CD4-positive, alpha-beta memory T cell (primary cell): ENCODE results near the gene NAA25. TPM values are rescaled to one million over a fixed set of nuclear protein-coding genes. Genes with fewer than 3 reads are reported as not detected.
"Not testable (repeated sequence)": the region's sequence is repeated elsewhere in the genome, so short reads cannot be mapped to it uniquely, and the experiment has no call there.

Experiments
- CTCF ChIA-PET: fragments of 350-600 bp; sonication (Branson Sonifier 250); formaldehyde crosslinking; loops from one replicate; lab custom pipeline; 2021; ENCODE audit warnings: inconsistent platforms; ENCODE audit not compliant: partially characterized antibody; lab: Charles Lee
- POLR2A ChIA-PET: fragments of 350-600 bp; sonication (Branson Sonifier 250); formaldehyde crosslinking; loops from one replicate; lab custom pipeline; 2021; ENCODE audit not compliant: partially characterized antibody; lab: Charles Lee
- DNase-seq, 5 donors: peaks; one replicate each; pipeline versions ENCODE4 v3.0.0 to v3.0.0-alpha.2; 2020 to 2022; ENCODE audit warnings: mixed read lengths in 1 of 5
- H3K27ac ChIP-seq: one replicate; pipeline ENCODE4 v1.7.0; 2013; ENCODE audit warnings: low read depth, low read length
- H3K27me3 ChIP-seq: 2 replicates; pipeline ENCODE4 v1.7.0; 2013; ENCODE audit warnings: mild to moderate bottlenecking, low read length, moderate library complexity; ENCODE audit not compliant: insufficient read depth
- H3K36me3 ChIP-seq: 2 replicates; pipeline ENCODE4 v1.7.0; 2013; ENCODE audit warnings: mild to moderate bottlenecking, low read length, moderate library complexity; ENCODE audit not compliant: insufficient read depth
- H3K4me1 ChIP-seq: 2 replicates; pipeline ENCODE4 v1.7.0; 2013; ENCODE audit warnings: mild to moderate bottlenecking, low read length, moderate library complexity; ENCODE audit not compliant: insufficient read depth
- H3K4me3 ChIP-seq, 2 donors: one replicate each; pipeline ENCODE4 v1.7.0; 2013; ENCODE audit warnings: low read length in 2 of 2, mild to moderate bottlenecking in 1 of 2
- H3K9me3 ChIP-seq, 2 donors: one replicate each; pipeline ENCODE4 v1.7.0; 2013; ENCODE audit warnings: low read length in 2 of 2, control low read depth in 1 of 2; ENCODE audit not compliant: control insufficient read depth in 1 of 2
- H3K27ac Mint-ChIP-seq, 7 donors: one replicate each; pipeline ENCODE4 v1.8.0; 2020 to 2021; ENCODE audit warnings: mixed read lengths in 7 of 7, mild to moderate bottlenecking in 6 of 7, inconsistent platforms in 3 of 7, moderate library complexity in 3 of 7
- H3K27me3 Mint-ChIP-seq, 2 donors: one replicate each; pipeline ENCODE4 v1.8.0; 2020 to 2021; ENCODE audit warnings: mixed read lengths in 2 of 2
- H3K36me3 Mint-ChIP-seq, 2 donors: one replicate each; pipeline ENCODE4 v1.8.0; 2020 to 2021; ENCODE audit warnings: mixed read lengths in 2 of 2, inconsistent platforms in 1 of 2, mild to moderate bottlenecking in 1 of 2
- H3K4me1 Mint-ChIP-seq, 4 donors: one replicate each; pipeline ENCODE4 v1.8.0; 2020 to 2021; ENCODE audit warnings: mixed read lengths in 4 of 4, mild to moderate bottlenecking in 1 of 4
- H3K4me3 Mint-ChIP-seq, 8 donors: one replicate each; pipeline ENCODE4 v1.8.0; 2020 to 2021; ENCODE audit warnings: mixed read lengths in 8 of 8, mild to moderate bottlenecking in 7 of 8, moderate library complexity in 6 of 8, inconsistent platforms in 3 of 8
- H3K9me3 Mint-ChIP-seq, 8 donors: one replicate each; pipeline ENCODE4 v1.8.0; 2020 to 2021; ENCODE audit warnings: mixed read lengths in 8 of 8, mild to moderate bottlenecking in 5 of 8, inconsistent platforms in 3 of 8, moderate library complexity in 1 of 8
- intact Hi-C: fragments of 100-400 bp; cut with micrococcal nuclease; formaldehyde crosslinking; loops from one replicate; pipeline ENCODE4 v1.15.1; 2023
- polyA plus RNA-seq, 2 donors: library from polyadenylated mRNA; unstranded; fragments of 300-500 nt; fragmentation: Illumina TruSeq; gene quantifications; one replicate each; pipeline ENCODE4 v1.2.3, GENCODE V29; 2021
- total RNA-seq, 2 experiments: library from RNA; stranded (reverse); gene quantifications; one replicate each; pipeline ENCODE4 v1.2.3, GENCODE V29; 2021

NAA25 gene
- total and polyA plus RNA-seq, 4 experiments from 2014 or later: 8.5 to 35.3 (median 21.9) TPM

DNA sequence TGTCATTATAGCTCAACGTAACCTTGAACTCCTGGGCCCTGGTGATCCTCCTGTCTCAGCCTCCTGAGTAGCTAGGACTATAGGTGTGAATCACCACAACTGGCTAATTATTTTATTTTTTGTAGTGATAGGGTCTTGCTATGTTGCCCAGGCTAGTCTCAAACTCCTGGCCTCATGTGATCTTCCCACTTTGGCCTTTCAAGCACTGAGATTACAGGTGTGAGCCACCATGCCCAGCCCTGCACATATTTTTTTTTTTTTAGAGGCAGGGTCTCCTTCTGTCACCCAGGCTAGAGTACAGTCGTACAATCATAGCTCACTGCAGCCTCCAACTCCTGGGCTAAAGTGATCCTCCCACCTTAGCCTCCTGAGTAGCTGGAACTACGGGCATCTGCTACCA lies 104.5 kb downstream of the NAA25 start:
- Histone ChIP-seq H3K9me3 (no peaks in the 10 kb centered on the region), H3K4me1 (peaks cover 89% of the 10 kb centered on the region), H3K27me3 (no peaks in the 10 kb centered on the region), H3K36me3 (no peaks in the 10 kb centered on the region), H3K4me3 (no peak overlapping the region), H3K27ac (no peak overlapping the region)
- Mint-ChIP-seq H3K27ac (peak overlapping the region in 3 of 7 donors; percentile 10 to 51 (median 22)), H3K4me3 (no peak overlapping the region), H3K9me3 (no peaks in the 10 kb centered on the region), H3K4me1 (peaks cover 39 to 66% (median 52%) of the 10 kb centered on the region in 4 donors), H3K27me3 (no peaks in the 10 kb centered on the region), H3K36me3 (peaks cover 6% of the 10 kb centered on the region in 2 donors)
- POLR2A ChIA-PET: interaction anchor here (0.8 to 5.5 kb wide), 5 partner anchors 8 to 162 kb away, joined by 3 to 189 read pairs (median 7); partner anchors contain the start of genes ERP29, MAPKAPK5, TMEM116 and TRAFD1
- intact Hi-C loops: no loop called here
- CTCF ChIA-PET: interaction anchor here (3.8 to 4.8 kb wide), 3 partner anchors 9 to 59 kb away, joined by 17 to 44 read pairs (median 20); partner anchors contain the start of genes ERP29 and TMEM116
- DNase-seq: no peak

DNA sequence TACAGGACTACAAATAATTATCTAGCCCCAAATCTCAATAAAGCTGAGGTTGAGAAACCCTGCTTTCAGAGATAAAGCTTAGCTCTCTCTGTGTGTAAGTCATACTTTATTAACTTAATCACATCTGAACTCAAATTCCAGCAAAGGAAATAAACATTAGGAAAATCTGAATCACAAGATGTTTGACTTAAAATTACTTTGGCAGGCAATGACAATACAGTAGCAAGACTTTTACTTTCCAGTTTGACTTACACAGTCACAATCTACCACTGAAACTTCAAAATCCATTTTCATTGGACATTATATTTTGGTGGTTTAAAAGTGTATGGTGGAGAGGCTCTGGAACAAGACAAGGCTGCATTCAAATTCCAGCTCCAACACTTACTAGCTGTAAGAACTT lies 107.0 kb downstream of the NAA25 start:
- ChIA-PET POLR2A (interaction anchor here (0.7 to 5.5 kb wide), 9 partner anchors 9 to 129 kb away, joined by 3 to 189 read pairs (median 3); partner anchors contain the start of genes ERP29, TMEM116 and TRAFD1), CTCF (interaction anchor here (0.7 to 4.8 kb wide), 7 partner anchors 8 to 176 kb away, joined by 3 to 44 read pairs (median 9); partner anchors contain the start of genes ERP29 and TMEM116)
- H3K36me3 Mint-ChIP-seq: peaks cover 6 to 11% of the 10 kb centered on the region in 2 donors
- Histone ChIP-seq H3K36me3 (no peaks in the 10 kb centered on the region), H3K27me3 (no peaks in the 10 kb centered on the region), H3K4me1 (peaks cover 95% of the 10 kb centered on the region), H3K4me3 (peak overlapping the region; percentile 51 to 53), H3K27ac (peak overlapping the region; percentile 46), H3K9me3 (no peaks in the 10 kb centered on the region)
- H3K9me3 Mint-ChIP-seq: no peaks in the 10 kb centered on the region
- intact Hi-C loops: loop anchor here (1.0 kb wide), 1 partner anchor 8 kb away; no protein-coding TSS in a partner anchor
- H3K4me3 Mint-ChIP-seq: peak overlapping the region; percentile 91 to 96 (median 92)
- DNase-seq: no peak
- peak overlapping the region; percentile 80 to 98 (median 93) for H3K27ac Mint-ChIP-seq
- peaks cover 45 to 85% (median 64%) of the 10 kb centered on the region in 4 donors for H3K4me1 Mint-ChIP-seq
- no peaks in the 10 kb centered on the region for H3K27me3 Mint-ChIP-seq

DNA sequence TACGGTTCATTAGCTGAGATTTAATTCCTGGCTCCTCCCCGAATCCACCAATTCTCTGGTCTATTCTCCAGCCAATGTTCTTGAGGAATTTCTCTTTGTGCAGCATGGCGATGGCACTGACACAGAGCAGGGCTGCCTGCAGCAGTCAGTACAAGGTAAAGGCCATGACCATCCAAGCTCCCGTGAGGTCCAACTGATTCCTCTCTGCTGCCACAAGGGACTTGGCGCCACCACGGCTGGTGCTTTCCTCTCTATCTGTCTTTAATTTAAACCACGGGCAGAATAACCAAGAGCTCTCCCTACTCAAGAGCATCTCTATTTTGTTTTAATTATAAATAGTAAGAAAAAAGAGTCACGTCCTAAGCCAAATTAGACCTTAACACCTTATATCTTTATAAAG lies 107.8 kb downstream of the NAA25 start:
- Mint-ChIP-seq H3K27me3 (no peaks in the 10 kb centered on the region), H3K36me3 (peaks cover 9 to 11% of the 10 kb centered on the region in 2 donors), H3K27ac (peak overlapping the region; percentile 80 to 98 (median 93)), H3K9me3 (no peaks in the 10 kb centered on the region), H3K4me3 (peak overlapping the region; percentile 91 to 96 (median 92)), H3K4me1 (peaks cover 45 to 85% (median 64%) of the 10 kb centered on the region in 4 donors)
- POLR2A ChIA-PET: interaction anchor here (0.7 to 5.5 kb wide), 8 partner anchors 8 to 129 kb away, joined by 3 to 189 read pairs (median 3); partner anchors contain the start of genes ERP29, TMEM116 and TRAFD1
- intact Hi-C loops: loop anchor here (1.0 kb wide), 1 partner anchor 8 kb away; no protein-coding TSS in a partner anchor
- Histone ChIP-seq H3K4me1 (peaks cover 95% of the 10 kb centered on the region), H3K9me3 (no peaks in the 10 kb centered on the region), H3K4me3 (peak overlapping the region; percentile 51 to 53), H3K36me3 (no peaks in the 10 kb centered on the region), H3K27me3 (no peaks in the 10 kb centered on the region), H3K27ac (peak overlapping the region; percentile 46)
- CTCF ChIA-PET: interaction anchor here (1.4 to 4.8 kb wide), 5 partner anchors 8 to 56 kb away, joined by 5 to 44 read pairs (median 17); partner anchors contain the start of genes ERP29 and TMEM116
- DNase-seq: no peak

DNA sequence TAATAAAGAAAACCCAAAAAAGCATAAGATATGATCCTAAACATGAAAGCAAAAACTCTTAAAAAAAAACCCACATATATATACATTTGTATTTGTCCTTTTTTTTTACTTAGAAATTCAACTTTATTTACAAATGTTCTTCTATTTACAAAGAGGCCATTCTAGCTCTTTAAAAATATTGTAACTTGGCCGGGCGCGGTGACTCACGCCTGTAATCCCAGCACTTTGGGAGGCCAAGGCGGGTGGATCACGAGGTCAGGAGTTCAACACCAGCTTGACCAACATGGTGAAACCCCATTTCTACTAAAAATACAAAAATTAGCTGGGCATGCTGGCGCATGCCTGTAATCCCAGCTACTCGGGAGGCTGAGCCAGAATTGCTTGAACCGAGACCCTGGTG lies 109.5 kb downstream of the NAA25 start:
- H3K27me3 ChIP-seq, H3K9me3 ChIP-seq, H3K36me3 ChIP-seq, intact Hi-C loops, DNase-seq, H3K27me3 Mint-ChIP-seq, H3K9me3 Mint-ChIP-seq, H3K4me3 ChIP-seq: not testable (repeated sequence)
- CTCF ChIA-PET: interaction anchor here (3.5 kb wide), 1 partner anchor 14 kb away, joined by 26 read pairs; the partner anchor contains the start of genes ERP29 and TMEM116
- peak overlapping the region; percentile 36 for H3K27ac ChIP-seq
- peaks cover 91% of the 10 kb centered on the region for H3K4me1 ChIP-seq
- H3K4me3 Mint-ChIP-seq: peak overlapping the region; percentile 63 to 96 (median 73)
- POLR2A ChIA-PET: interaction anchor here (9.3 kb wide), 1 partner anchor 14 kb away, joined by 344 read pairs; the partner anchor contains the start of genes ERP29 and TMEM116
- H3K36me3 Mint-ChIP-seq: peaks cover 11 to 18% of the 10 kb centered on the region in 2 donors
- H3K4me1 Mint-ChIP-seq: peaks cover 45 to 89% (median 65%) of the 10 kb centered on the region in 4 donors
- H3K27ac Mint-ChIP-seq: peak overlapping the region in 6 of 7 donors; percentile 59 to 94 (median 85)

DNA sequence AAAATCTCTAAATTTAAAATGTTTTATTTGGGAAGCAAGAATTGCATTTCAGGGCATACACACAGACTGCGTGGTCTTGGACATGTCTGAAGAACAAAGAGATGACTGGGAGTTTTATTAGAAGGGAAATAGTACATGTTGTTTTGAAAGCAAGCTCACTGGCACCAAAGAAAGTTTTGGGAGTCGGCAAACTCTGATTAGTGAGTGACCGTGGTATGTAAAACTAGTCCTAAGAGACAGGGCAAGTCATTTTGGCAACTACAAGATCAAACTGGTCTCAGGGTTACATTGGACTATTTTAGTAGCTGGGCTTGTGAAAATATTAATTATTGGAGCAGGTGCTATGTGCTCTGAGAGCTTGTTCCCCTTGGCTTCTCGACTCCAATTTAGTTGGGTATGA lies 110.6 kb downstream of the NAA25 start:
- Mint-ChIP-seq H3K36me3 (peaks cover 11 to 21% of the 10 kb centered on the region in 2 donors), H3K4me3 (peak overlapping the region; percentile 63 to 95 (median 73)), H3K4me1 (peaks cover 50 to 93% (median 68%) of the 10 kb centered on the region in 4 donors), H3K27ac (peak overlapping the region; percentile 59 to 94 (median 84)), H3K9me3 (no peaks in the 10 kb centered on the region), H3K27me3 (no peaks in the 10 kb centered on the region)
- Histone ChIP-seq H3K4me1 (peaks cover 90% of the 10 kb centered on the region), H3K27me3 (no peaks in the 10 kb centered on the region), H3K4me3 (no peak overlapping the region), H3K27ac (peak overlapping the region; percentile 36), H3K9me3 (no peaks in the 10 kb centered on the region), H3K36me3 (no peaks in the 10 kb centered on the region)
- intact Hi-C loops: no loop called here
- ChIA-PET POLR2A (interaction anchor here (1.2 to 9.3 kb wide), 3 partner anchors 15 to 47 kb away, joined by 3 to 344 read pairs (median 4); partner anchors contain the start of genes ERP29 and TMEM116), CTCF (interaction anchor here (1.9 to 3.5 kb wide), 2 partner anchors 12 to 15 kb away, joined by 7 to 26 read pairs; partner anchors contain the start of genes ERP29 and TMEM116)
- no peak for DNase-seq

DNA sequence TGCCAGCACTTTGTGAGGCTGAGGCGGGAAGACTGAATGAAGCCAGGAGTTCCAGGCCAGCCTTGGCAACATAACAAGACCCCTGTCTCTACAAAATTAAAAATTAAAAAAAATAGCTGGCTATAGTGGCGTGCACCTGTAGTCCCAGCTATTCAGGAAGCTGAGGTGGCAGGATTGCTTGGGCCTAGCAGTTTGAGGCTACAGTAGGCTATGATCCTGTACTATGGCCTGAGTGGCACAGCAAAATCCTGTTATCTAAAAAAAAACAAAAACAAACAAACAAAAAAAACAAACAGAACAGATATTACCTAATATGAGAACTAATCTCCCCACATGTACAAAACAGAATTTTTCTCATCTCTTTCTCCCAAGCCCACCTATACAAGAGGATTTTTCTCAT lies 111.3 kb downstream of the NAA25 start:
- Mint-ChIP-seq H3K4me3 (peak overlapping the region in 7 of 8 donors; percentile 7 to 70 (median 60)), H3K4me1 (peaks cover 51 to 93% (median 69%) of the 10 kb centered on the region in 4 donors), H3K27me3 (no peaks in the 10 kb centered on the region), H3K36me3 (peaks cover 11 to 21% of the 10 kb centered on the region in 2 donors), H3K27ac (peak overlapping the region; percentile 80 to 94 (median 89)), H3K9me3 (no peaks in the 10 kb centered on the region)
- no peak for DNase-seq
- ChIA-PET POLR2A (interaction anchor here (1.2 to 9.3 kb wide), 3 partner anchors 16 to 46 kb away, joined by 3 to 344 read pairs (median 4); partner anchors contain the start of genes ERP29 and TMEM116), CTCF (interaction anchor here (1.9 to 3.5 kb wide), 2 partner anchors 13 to 16 kb away, joined by 7 to 26 read pairs; partner anchors contain the start of genes ERP29 and TMEM116)
- Histone ChIP-seq H3K27me3 (no peaks in the 10 kb centered on the region), H3K27ac (peak overlapping the region; percentile 8), H3K4me1 (peaks cover 91% of the 10 kb centered on the region), H3K36me3 (no peaks in the 10 kb centered on the region), H3K9me3 (no peaks in the 10 kb centered on the region), H3K4me3 (no peak overlapping the region)
- intact Hi-C loops: no loop called here
